H9 (cell line): Measurements from ENCODE around the gene JAG2. TPM values are rescaled to one million over a fixed set of nuclear protein-coding genes. Genes with fewer than 3 reads are reported as not detected.

Experiments
- DNase-seq: peaks from one replicate; pipeline ENCODE4 v3.0.0-alpha.2; 2017
- H2AFZ ChIP-seq: one replicate; pipeline ENCODE4 v1.6.1; 2013; ENCODE audit warnings: mild to moderate bottlenecking, low read length, control low read depth, moderate library complexity
- H2AK5ac ChIP-seq: 2 replicates; pipeline ENCODE4 v1.6.1; 2013; ENCODE audit warnings: low read length, control low read depth, mixed read lengths; ENCODE audit not compliant: insufficient read length
- H2BK120ac ChIP-seq: one replicate; pipeline ENCODE4 v1.6.1; 2013; ENCODE audit warnings: low read depth, mild to moderate bottlenecking, low read length, control low read depth, inconsistent platforms; ENCODE audit not compliant: poor library complexity, severe bottlenecking
- H2BK12ac ChIP-seq: 2 replicates; pipeline ENCODE4 v1.6.1; 2013; ENCODE audit warnings: low read length, control low read depth, mixed read lengths, low read depth; ENCODE audit not compliant: insufficient read length
- H2BK15ac ChIP-seq: 2 replicates; pipeline ENCODE4 v1.6.1; 2013; ENCODE audit warnings: low read depth, low read length, control low read depth
- H2BK20ac ChIP-seq: one replicate; pipeline ENCODE4 v1.6.1; 2013; ENCODE audit warnings: low read depth, mild to moderate bottlenecking, low read length, control low read depth, inconsistent platforms; ENCODE audit not compliant: poor library complexity, severe bottlenecking
- H2BK5ac ChIP-seq: 2 replicates; pipeline ENCODE4 v1.6.1; 2013; ENCODE audit warnings: low read length, control low read depth, mixed read lengths; ENCODE audit not compliant: insufficient read length
- H3K14ac ChIP-seq: 2 replicates; pipeline ENCODE4 v1.6.1; 2013; ENCODE audit warnings: low read length, control low read depth; ENCODE audit not compliant: insufficient read depth
- H3K18ac ChIP-seq: 2 replicates; pipeline ENCODE4 v1.6.1; 2013; ENCODE audit warnings: low read depth, mild to moderate bottlenecking, mixed read lengths, low read length, control low read depth; ENCODE audit not compliant: insufficient read length
- H3K23ac ChIP-seq: 2 replicates; pipeline ENCODE4 v1.6.1; 2013; ENCODE audit warnings: low read length, control low read depth, mixed read lengths, low read depth; ENCODE audit not compliant: insufficient read length
- H3K23me2 ChIP-seq: 2 replicates; pipeline ENCODE4 v1.6.1; 2013; ENCODE audit warnings: low read depth, mild to moderate bottlenecking, mixed read lengths, low read length, control low read depth; ENCODE audit not compliant: insufficient read length, poor library complexity, severe bottlenecking
- H3K27ac ChIP-seq: 2 replicates; pipeline ENCODE4 v1.5.1; 2013; ENCODE audit warnings: low read length, control low read depth, mixed read lengths, low read depth; ENCODE audit not compliant: insufficient read length
- H3K27me3 ChIP-seq: 2 replicates; pipeline ENCODE4 v1.6.1; 2013; ENCODE audit warnings: low read length, control low read depth, inconsistent platforms; ENCODE audit not compliant: insufficient read depth
- H3K4ac ChIP-seq: 2 replicates; pipeline ENCODE4 v1.6.1; 2013; ENCODE audit warnings: low read depth, mild to moderate bottlenecking, control low read depth, inconsistent platforms, low read length, moderate library complexity
- H3K4me1 ChIP-seq: 2 replicates; pipeline ENCODE4 v1.6.1; 2013; ENCODE audit warnings: low read length, control low read depth, inconsistent platforms; ENCODE audit not compliant: insufficient read depth
- H3K4me2 ChIP-seq: 2 replicates; pipeline ENCODE4 v1.6.1; 2013; ENCODE audit warnings: low read length, control low read depth, mixed read lengths; ENCODE audit not compliant: insufficient read length, insufficient read depth
- H3K56ac ChIP-seq: 2 replicates; pipeline ENCODE4 v1.6.1; 2013; ENCODE audit warnings: low read depth, mild to moderate bottlenecking, mixed read lengths, low read length, control low read depth; ENCODE audit not compliant: insufficient read length
- H3K79me1 ChIP-seq: 2 replicates; pipeline ENCODE4 v1.6.1; 2013; ENCODE audit warnings: low read depth, mild to moderate bottlenecking, moderate library complexity, low read length, control low read depth, inconsistent platforms; ENCODE audit not compliant: insufficient read depth, poor library complexity, severe bottlenecking
- H3K79me2 ChIP-seq: 2 replicates; pipeline ENCODE4 v1.6.1; 2013; ENCODE audit warnings: low read length, control low read depth, inconsistent platforms; ENCODE audit not compliant: insufficient read depth
- H3K9ac ChIP-seq: 2 replicates; pipeline ENCODE4 v1.6.1; 2013; ENCODE audit warnings: low read length, control low read depth, mixed read lengths; ENCODE audit not compliant: insufficient read length; ENCODE audit errors: extremely low read depth
- H3K9me3 ChIP-seq: one replicate; pipeline ENCODE4 v1.6.1; 2013; ENCODE audit warnings: low read depth, low read length, inconsistent platforms; ENCODE audit not compliant: control insufficient read depth
- H3T11ph ChIP-seq: one replicate; pipeline ENCODE4 v1.6.1; 2013; ENCODE audit warnings: mild to moderate bottlenecking, low read length, control low read depth, inconsistent platforms
- H4K20me1 ChIP-seq: one replicate; pipeline ENCODE4 v1.6.1; 2013; ENCODE audit not compliant: control insufficient read depth, insufficient read length, insufficient read depth
- H4K5ac ChIP-seq: 2 replicates; pipeline ENCODE4 v1.6.1; 2013; ENCODE audit warnings: low read depth, mild to moderate bottlenecking, mixed read lengths, low read length, control low read depth; ENCODE audit not compliant: insufficient read length
- H4K8ac ChIP-seq: replicated peaks from 2 replicates; pipeline ENCODE4 v1.6.1; 2013; ENCODE audit warnings: low read length, control low read depth, mixed read lengths, low read depth; ENCODE audit not compliant: insufficient read length
- H4K91ac ChIP-seq: 2 replicates; pipeline ENCODE4 v1.6.1; 2013; ENCODE audit warnings: low read depth, mild to moderate bottlenecking, moderate library complexity, mixed read lengths, low read length, control low read depth; ENCODE audit not compliant: insufficient read length
- H3K27ac Mint-ChIP-seq, 3 experiments: 2 replicates in 2 of 3; 3 replicates in 1 of 3; pipeline ENCODE4 v1.8.0; 2020 to 2021; ENCODE audit warnings: mixed read lengths in 3 of 3, mild to moderate bottlenecking in 1 of 3, moderate library complexity in 1 of 3
- H3K27me3 Mint-ChIP-seq: 2 replicates; pipeline ENCODE4 v1.8.0; 2021; ENCODE audit warnings: low read depth, mild to moderate bottlenecking, moderate library complexity, mixed read lengths
- H3K36me3 Mint-ChIP-seq, 3 experiments: 2 replicates in 2 of 3; 3 replicates in 1 of 3; pipeline ENCODE4 v1.8.0; 2020 to 2021; ENCODE audit warnings: low read depth in 3 of 3, mixed read lengths in 3 of 3; ENCODE audit not compliant: insufficient read depth in 1 of 3
- H3K4me1 Mint-ChIP-seq, 2 experiments: 2 replicates each; pipeline ENCODE4 v1.8.0; 2020; ENCODE audit warnings: mixed read lengths in 2 of 2
- H3K4me3 Mint-ChIP-seq, 2 experiments: 2 replicates in 1 of 2; 3 replicates in 1 of 2; pipeline ENCODE4 v1.8.0; 2020 to 2021; ENCODE audit warnings: mild to moderate bottlenecking in 2 of 2, mixed read lengths in 2 of 2, moderate library complexity in 1 of 2
- H3K9me3 Mint-ChIP-seq, 2 experiments: 2 replicates in 1 of 2; 3 replicates in 1 of 2; pipeline ENCODE4 v1.8.0; 2020; ENCODE audit warnings: mild to moderate bottlenecking in 2 of 2, mixed read lengths in 2 of 2, moderate library complexity in 1 of 2
- CTCF ChIP-seq: fragments of 200-600 bp; sonication (generic); conservative IDR thresholded peaks from 3 replicates; pipeline ENCODE4 v1.8.0; 2021; ENCODE audit warnings: antibody characterized with exemption, mild to moderate bottlenecking
- WGBS: extraction: QIAGEN DNeasy Blood & Tissue Kit; methylation state at CpG from one replicate; pipeline ENCODE4 v1.1.7; 2013; ENCODE audit warnings: missing lambda C conversion rate, low lambda C conversion rate, mixed read lengths; ENCODE audit not compliant: insufficient read length; ENCODE audit errors: extremely low coverage; 5-methylcytosine and 5-hydroxymethylcytosine counted together
- total RNA-seq: library from RNA; stranded (reverse); gene quantifications from 2 replicates; pipeline ENCODE4 v1.2.1, GENCODE V29; 2021

The JAG2 gene
- total RNA-seq, 1 experiment from 2014 or later, result 11.4 TPM

- peaks cover 64% of the 10 kb centered on the region for H3K27me3 Mint-ChIP-seq
- no peak overlapping the region for H3K27ac ChIP-seq
- no peaks in the 10 kb centered on the region for H3K4me1 ChIP-seq
- no peaks in the 10 kb centered on the region for H4K20me1 ChIP-seq
- no peak for DNase-seq
- H3K23ac ChIP-seq, result no peak overlapping the region
- H2AK5ac ChIP-seq, result no peak overlapping the region
- no peak overlapping the region for H4K91ac ChIP-seq
- peaks cover 0 to 6% (median 0%) of the 10 kb centered on the region in 3 experiments; a peak in 3 of 7 replicates for H3K36me3 Mint-ChIP-seq
- H3K9me3 ChIP-seq, result peaks cover 16% of the 10 kb centered on the region
- no peaks in the 10 kb centered on the region for H3K23me2 ChIP-seq
- H3K79me1 ChIP-seq, result no peaks in the 10 kb centered on the region
- H4K5ac ChIP-seq, result no peak overlapping the region
- no peak overlapping the region for H3K4me2 ChIP-seq
- no peak overlapping the region for H2BK20ac ChIP-seq
- H3K14ac ChIP-seq, result no peak overlapping the region
- H2BK5ac ChIP-seq, result no peak overlapping the region
- no peak overlapping the region for H3K9ac ChIP-seq
- no peak overlapping the region for H3K56ac ChIP-seq
- no peak overlapping the region for H3K4ac ChIP-seq
- H3K18ac ChIP-seq, result no peak overlapping the region
- H3T11ph ChIP-seq, result no peak overlapping the region
- no peaks in the 10 kb centered on the region for H3K27me3 ChIP-seq
- peaks cover 0 to 10% of the 10 kb centered on the region in 2 experiments; a peak in 2 of 4 replicates for H3K4me1 Mint-ChIP-seq
- no peak overlapping the region for H4K8ac ChIP-seq
- no peak overlapping the region for H2BK12ac ChIP-seq
- H2BK120ac ChIP-seq, result no peak overlapping the region
- H3K79me2 ChIP-seq, result no peaks in the 10 kb centered on the region
- H3K9me3 Mint-ChIP-seq, result peaks cover 19 to 21% of the 10 kb centered on the region in 2 experiments
- no peak overlapping the region for H2AFZ ChIP-seq
- no peak overlapping the region for H2BK15ac ChIP-seq
- WGBS, result no CpG with 5 or more reads among the region's 17 CpGs
- TF ChIP-seq CTCF, result no peak
- H3K27ac Mint-ChIP-seq, result peak overlapping the region in 1 of 3 experiments; percentile 64; a peak in 2 of 7 replicates
- no peak overlapping the region for H3K4me3 Mint-ChIP-seq
Measured at GRCh38 chr14:105123981-105124765, 44.4 kb downstream of the JAG2 start.
